T47D (cell line): Measurements from ENCODE around the gene PHKB.

Experiments used
- DNase-seq, 2 experiments: peaks; one replicate each; pipeline versions ENCODE4 v3.0.0 to v3.0.0-alpha.2; 2011 to 2012; ENCODE audit warnings: low read depth in 1 of 2, low spot score in 1 of 2
- JUND ChIP-seq: IDR thresholded peaks from 2 replicates; pipeline ENCODE4 v1.6.1; 2012; ENCODE audit warnings: low read depth
- in situ Hi-C: cut with HindIII; loops from 2 replicates; pipeline ENCODE4 v1.10.0; 2016; ENCODE audit warnings: low sequenced_read_pairs, low pct_unique_long_range_greater_than_20kb

PHKB gene

DNA sequence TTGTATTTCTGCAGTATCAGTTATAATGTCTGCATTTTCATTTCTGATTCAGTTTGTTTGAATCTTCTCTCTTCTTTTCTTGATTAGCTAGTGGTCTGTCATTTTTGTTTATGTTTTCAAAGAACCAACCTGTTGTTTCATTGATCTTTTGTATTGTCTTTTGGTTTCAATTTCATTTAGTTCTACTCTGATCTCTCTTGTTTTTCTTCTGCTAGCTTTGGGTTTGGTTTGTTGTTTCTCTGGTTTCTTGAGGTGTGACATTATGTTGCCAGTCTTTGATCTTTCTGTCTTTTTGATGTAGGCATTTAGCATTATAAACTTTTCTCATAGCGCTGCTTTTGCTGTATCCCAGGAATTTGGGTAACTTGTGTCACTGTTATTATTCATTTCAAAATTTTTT lies 107.2 kb downstream of the PHKB start:
- in situ Hi-C loops: no loop called here
- no peak for DNase-seq
- TF ChIP-seq JUND: no peak

DNA sequence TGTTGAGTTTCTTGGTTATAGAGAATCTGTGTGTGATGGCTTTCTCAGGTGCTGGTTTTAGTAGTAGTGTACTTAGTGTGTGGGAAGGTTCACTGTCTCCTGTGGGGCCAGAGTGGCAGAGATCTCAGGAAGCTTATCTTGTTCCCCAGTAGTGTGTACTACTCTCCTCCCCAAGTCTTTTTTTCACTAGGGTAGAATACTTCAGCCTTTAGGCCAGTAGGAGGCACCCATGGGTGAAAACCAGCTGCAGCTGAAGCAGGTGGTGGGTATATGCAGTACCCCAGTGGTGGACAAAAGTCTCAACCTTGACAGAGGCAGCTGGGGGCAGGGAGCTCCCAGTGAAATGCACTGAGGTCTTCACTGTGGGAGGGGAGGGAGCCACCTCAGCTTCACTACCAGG lies 109.9 kb downstream of the PHKB start:
- in situ Hi-C loops: no loop called here
- no peak for DNase-seq

DNA sequence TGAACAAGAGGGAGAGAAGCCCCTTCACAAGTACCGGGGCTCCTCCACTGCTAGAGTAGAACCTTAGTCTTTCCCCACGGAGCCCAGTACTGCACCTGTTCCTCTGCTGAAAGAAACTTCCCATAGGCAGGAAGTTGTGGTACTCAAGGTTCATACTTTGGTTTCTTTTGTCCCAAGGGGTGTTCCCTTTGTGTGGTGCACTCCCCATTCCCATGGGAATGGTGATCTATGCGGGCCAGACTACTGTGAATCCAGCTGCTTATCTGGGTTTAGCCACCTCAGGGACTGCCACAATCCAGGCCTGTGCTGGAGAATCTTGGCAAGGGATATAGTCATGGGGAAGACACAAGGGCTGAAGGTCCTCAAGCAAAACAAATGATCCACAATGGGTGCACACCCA lies 110.6 kb downstream of the PHKB start:
- DNase-seq: no peak
- in situ Hi-C loops: no loop called here
- no peak for TF ChIP-seq JUND

More for the DNA sequence above, 109.9 kb downstream of the PHKB start:
- TF ChIP-seq JUND: no peak

DNA sequence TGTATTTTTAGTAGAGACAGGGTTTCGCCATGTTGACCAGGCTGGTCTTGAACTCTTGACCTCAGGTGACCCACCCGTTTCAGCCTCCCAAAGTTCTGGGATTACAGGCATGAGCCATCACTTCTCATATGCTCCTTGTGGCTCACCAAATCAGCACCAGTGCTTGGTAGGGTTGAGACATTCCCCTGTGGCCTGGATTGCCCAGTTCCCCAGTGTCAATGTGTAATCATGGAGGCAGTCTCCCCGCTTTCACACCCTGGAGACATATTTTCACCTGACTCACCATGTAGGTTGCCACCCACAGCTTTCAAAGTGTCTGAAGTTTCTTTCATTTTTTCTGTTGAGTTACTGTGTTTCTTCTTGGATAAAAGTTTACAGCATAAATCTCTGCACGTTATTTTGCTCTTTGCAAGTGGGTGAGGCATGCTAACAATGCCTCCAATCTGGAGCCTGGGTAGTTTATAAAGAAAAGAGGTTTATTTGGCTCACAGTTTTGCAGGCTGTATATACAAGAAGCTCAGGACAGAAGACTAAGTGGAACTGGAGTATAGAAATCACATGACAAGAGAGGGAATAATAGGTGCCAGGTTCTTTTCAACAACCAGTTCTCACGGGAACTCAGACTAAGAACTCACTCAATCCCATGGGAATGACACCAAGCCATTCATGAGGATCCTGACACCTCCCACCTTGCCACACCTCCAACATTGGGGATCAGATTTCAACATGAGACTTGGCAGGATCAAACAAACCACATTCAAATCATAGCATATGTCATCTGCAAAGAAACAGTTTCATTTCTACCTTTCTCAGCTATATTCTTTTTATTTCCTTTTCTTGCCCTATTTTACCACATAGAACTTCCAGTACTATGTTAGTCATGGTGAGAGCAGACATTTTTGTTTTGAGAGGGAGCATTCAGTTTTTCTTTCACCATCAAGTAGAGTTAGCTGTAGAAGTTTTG lies 113.2 kb downstream of the PHKB start:
- DNase-seq: peak in 1 of 2 experiments; percentile 52
- no peak for TF ChIP-seq JUND
- in situ Hi-C loops: no loop called here

DNA sequence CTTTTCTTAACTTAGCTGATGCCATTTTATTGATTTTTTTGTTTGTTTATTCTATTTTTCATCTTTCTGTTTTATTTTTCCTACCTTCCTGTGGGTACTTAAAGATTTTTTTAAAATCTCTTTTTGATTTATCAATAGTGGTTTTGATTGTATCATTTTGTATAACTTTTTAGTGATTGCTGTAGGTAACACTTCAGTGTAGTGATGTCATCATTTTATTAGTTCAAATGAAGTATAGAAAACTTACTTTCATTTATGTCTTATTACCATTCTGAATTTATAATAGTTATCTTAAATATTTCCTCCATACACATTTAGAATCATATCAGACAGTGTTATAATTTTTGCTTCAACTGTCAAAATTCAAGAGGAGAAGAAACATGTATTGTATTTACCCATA lies 115.9 kb downstream of the PHKB start:
- DNase-seq: no peak

DNA sequence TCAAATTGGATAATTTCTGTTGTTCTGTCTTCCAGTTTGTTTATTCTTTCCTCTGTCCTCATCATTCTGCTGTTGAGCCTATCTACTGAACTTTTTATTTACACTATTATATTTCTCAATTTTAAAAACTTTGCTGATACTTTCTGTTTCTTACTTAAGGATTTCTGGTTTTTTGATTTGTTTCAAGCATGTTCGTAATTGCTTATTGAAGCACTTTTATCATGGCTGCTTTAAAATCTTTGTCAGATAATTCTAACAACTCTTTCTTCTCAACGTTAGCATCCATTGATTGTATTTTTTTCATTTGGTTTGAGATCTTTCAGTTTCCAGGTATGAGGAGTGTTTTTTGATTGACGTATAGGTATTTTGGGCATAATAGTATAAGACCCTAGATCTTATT lies 116.9 kb downstream of the PHKB start:
- no peak for TF ChIP-seq JUND
- no peak for DNase-seq
- in situ Hi-C loops: no loop called here

More for the DNA sequence above, 115.9 kb downstream of the PHKB start:
- TF ChIP-seq JUND: no peak
- in situ Hi-C loops: no loop called here

DNA sequence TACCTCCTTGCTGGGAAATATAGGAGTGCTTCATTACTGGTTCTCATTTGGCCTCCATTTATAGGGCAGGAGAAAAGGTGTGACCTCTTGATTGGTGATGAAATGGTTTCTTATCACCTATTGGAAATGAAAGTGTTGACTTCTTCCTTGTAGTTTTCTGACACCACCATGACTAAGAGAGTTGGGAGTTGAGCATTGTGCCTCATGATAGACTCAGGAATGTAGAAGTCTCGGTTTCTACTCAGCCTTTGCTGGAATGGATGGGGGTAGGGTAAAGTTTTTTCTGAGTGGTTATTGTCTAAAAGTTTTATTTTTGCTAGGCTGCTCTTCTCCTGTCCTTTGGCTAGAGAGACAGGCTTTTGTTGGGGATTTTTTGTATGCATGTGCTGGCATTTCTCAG lies 117.4 kb downstream of the PHKB start:
- in situ Hi-C loops: no loop called here
- DNase-seq: no peak
- TF ChIP-seq JUND: no peak

DNA sequence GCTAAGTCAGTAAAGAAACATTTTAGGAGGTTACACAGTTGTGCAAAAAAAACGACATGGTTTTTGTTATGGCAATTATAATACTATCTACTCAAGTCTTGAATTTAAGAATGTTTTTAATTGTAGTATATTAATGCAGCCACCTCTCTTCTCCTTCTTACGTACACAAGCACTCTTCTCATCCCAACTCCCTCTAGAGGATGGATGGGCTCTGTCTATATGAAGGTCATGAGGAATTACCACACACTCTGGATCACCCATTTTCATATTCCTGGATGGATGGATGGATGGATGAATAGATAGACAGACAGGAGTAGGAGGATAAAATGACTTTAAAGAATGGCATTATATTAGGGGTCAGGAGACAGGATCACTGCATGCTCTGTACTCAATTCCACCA lies 120.0 kb downstream of the PHKB start:
- DNase-seq: peak in 1 of 2 experiments; percentile 14
- no peak for TF ChIP-seq JUND
- in situ Hi-C loops: no loop called here

DNA sequence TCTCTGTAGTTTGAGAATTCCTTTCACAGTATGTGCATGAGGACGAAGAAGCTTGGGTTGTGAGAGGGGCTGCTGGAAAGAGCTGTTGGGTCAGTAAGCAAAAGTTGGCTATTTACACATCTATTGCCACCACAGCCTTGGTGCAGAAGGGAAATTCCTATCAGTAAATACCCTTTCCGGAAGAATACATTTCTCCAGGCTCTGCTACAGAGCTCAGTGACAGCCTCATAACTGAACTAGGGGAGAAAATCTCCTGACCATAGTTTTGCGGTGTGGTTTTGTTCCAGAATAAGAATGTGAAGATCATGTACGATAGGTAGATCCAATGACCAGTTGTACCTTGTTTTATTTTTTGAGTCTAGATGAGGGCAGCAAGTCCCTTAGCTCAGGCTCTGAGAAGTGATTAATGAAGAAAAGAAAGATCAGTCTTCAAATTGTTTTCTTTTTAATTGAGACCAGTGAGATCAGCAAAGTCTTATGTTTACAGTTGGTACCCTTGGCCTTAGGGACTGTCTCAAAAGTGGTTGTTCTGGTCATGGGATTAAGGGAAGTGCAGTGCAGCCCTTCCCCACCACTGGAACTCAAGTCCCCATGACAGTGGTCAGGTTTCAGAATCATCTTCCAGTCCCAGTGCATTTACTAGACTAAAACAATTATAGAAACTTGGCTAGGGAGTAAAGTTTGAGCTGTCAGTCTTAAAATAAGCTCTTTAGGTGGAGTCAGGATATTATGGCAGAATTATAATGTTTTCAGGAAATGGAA lies 123.5 kb downstream of the PHKB start:
- in situ Hi-C loops: no loop called here
- no peak for TF ChIP-seq JUND
- no peak for DNase-seq

DNA sequence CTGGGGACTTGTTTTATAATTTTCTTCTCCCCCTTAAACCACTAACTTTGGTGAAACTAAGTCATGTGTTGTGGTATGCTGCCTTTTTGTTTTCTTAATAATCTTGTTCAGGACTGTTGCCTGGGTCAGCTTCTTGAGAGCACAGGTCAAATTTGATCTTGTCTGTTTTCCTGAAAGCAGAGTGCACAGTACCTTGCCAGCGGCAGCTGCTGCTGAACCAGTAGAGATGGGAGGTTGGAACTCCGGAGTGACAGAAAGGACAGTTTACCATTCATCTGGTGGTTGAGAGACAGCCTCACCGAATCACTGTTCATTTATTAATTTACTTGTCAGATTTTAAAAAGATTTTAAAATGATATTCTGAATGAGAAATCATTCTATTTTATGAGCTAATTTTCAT lies 125.0 kb downstream of the PHKB start:
- no peak for TF ChIP-seq JUND
- no peak for DNase-seq
- in situ Hi-C loops: no loop called here

DNA sequence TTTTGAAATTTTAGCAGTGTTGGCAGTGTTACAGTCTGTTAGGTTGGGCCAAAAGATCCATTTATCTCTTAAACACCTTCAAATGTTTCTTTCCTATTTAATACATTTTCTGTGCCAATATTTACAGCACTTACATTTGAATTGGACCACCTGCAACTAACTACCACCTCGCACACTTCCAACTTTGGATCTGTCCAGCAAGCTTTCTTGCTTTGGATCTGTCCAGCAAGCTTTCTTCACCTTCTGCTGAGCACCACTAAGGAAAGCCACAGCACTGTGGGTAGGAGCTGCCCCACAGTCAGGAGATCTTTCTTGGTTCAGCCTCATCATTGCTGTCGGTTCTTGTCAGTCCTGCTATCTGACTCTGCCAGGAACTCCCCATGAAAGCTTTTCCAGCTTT lies 129.3 kb downstream of the PHKB start:
- no peak for TF ChIP-seq JUND
- in situ Hi-C loops: no loop called here
- no peak for DNase-seq

DNA sequence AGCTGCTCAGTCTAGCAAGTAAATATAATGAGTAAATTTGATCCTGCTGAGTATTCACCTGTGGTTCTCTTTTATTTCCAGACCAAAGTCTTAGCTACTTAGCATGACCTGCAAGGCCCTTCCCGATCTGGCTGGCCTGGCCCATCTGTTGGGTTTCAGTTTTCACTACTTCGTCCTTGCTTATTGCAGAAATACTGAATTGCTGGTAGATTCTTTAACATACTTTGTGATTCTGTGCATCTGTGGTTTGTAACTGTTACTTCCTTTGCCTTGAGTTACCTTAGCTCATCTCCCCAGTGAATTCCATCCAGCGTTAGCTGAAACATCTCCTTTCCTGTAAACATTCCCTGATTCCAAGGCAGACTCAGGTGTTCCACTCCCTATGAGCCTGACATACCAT lies 131.1 kb downstream of the PHKB start:
- in situ Hi-C loops: no loop called here
- DNase-seq: no peak
- no peak for TF ChIP-seq JUND

DNA sequence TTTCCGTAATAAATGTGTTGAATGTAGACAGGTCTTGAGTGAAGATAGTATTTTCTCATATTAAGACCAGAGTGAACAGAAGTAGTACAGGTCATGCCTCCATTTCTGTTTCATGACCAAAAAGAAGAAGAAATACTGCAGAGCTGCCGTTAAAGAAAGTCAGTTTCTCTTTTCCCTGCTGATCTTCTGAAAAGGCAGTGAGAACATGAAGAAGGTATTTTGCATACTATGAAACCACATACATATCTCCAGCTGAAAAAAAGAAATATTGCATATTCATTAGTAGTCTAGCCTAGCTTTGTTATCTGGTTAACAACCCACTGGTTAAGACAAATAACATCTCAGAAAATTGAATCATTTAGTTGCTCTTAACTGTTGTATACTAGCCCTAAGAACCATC lies 138.4 kb downstream of the PHKB start:
- in situ Hi-C loops: no loop called here
- no peak for TF ChIP-seq JUND
- no peak for DNase-seq
